Measurements from ENCODE around the gene MPG. TPM values are rescaled to one million over a fixed set of nuclear protein-coding genes. Genes with fewer than 3 reads are reported as not detected.

MPG gene
- total RNA-seq, 1 donor from 2014 or later, result 50.0 TPM

- no peak for TF ChIP-seq CTCF (conservative IDR thresholded peaks at IDR 0.05)
- Mint-ChIP-seq H3K4me1 (peaks cover 32% of the 10 kb centered on the region), H3K36me3 (ENCODE audit: low read depth) (peaks cover 23% of the 10 kb centered on the region), H3K27ac (ENCODE audit: unreplicated experiment) (no peak overlapping the region), H3K27me3 (ENCODE audit: low read depth) (no peaks in the 10 kb centered on the region), H3K4me3 (peak overlapping the region; percentile 97), H3K9me3 (no peaks in the 10 kb centered on the region)
- no peak for DNase-seq (ENCODE audit: low read depth, low spot score)
Observed at GRCh38 chr16:54237-54581, 23.8 kb upstream of the MPG start.

- TF ChIP-seq CTCF (conservative IDR thresholded peaks at IDR 0.05), result no peak
- H3K9me3 Mint-ChIP-seq, result no peaks in the 10 kb centered on the region
- H3K27me3 Mint-ChIP-seq (ENCODE audit: low read depth), result no peaks in the 10 kb centered on the region
- no peak for DNase-seq (ENCODE audit: low read depth, low spot score)
- peaks cover 31% of the 10 kb centered on the region for H3K4me1 Mint-ChIP-seq
- H3K4me3 Mint-ChIP-seq, result peak overlapping the region; percentile 97
- H3K36me3 Mint-ChIP-seq (ENCODE audit: low read depth), result peaks cover 19% of the 10 kb centered on the region
- no peak overlapping the region for H3K27ac Mint-ChIP-seq (ENCODE audit: unreplicated experiment)
Observed at GRCh38 chr16:55571-56136, 22.4 kb upstream of the MPG start.

GRCh38 chr16:56231-56927 is 21.6 kb upstream of the MPG start:
- no peak for DNase-seq (ENCODE audit: low read depth, low spot score)
- Mint-ChIP-seq H3K27ac (ENCODE audit: unreplicated experiment) (no peak overlapping the region), H3K36me3 (ENCODE audit: low read depth) (peaks cover 12% of the 10 kb centered on the region), H3K9me3 (no peaks in the 10 kb centered on the region), H3K4me1 (peaks cover 24% of the 10 kb centered on the region), H3K27me3 (ENCODE audit: low read depth) (no peaks in the 10 kb centered on the region), H3K4me3 (peak overlapping the region; percentile 74)
- TF ChIP-seq CTCF (conservative IDR thresholded peaks at IDR 0.05), result no peak

GRCh38 chr16:57711-58110 is 20.3 kb upstream of the MPG start:
- Mint-ChIP-seq H3K36me3 (ENCODE audit: low read depth) (peaks cover 10% of the 10 kb centered on the region), H3K27me3 (ENCODE audit: low read depth) (no peaks in the 10 kb centered on the region), H3K9me3 (no peaks in the 10 kb centered on the region), H3K4me3 (peak overlapping the region; percentile 31), H3K4me1 (peaks cover 19% of the 10 kb centered on the region), H3K27ac (ENCODE audit: unreplicated experiment) (no peak overlapping the region)
- TF ChIP-seq CTCF (conservative IDR thresholded peaks at IDR 0.05), result no peak
- no peak for DNase-seq (ENCODE audit: low read depth, low spot score)

- TF ChIP-seq CTCF (conservative IDR thresholded peaks at IDR 0.05), result no peak
- no peaks in the 10 kb centered on the region for H3K27me3 Mint-ChIP-seq (ENCODE audit: low read depth)
- no peak overlapping the region for H3K4me3 Mint-ChIP-seq
- H3K36me3 Mint-ChIP-seq (ENCODE audit: low read depth), result peaks cover 7% of the 10 kb centered on the region
- H3K27ac Mint-ChIP-seq (ENCODE audit: unreplicated experiment), result no peak overlapping the region
- H3K9me3 Mint-ChIP-seq, result no peaks in the 10 kb centered on the region
- DNase-seq (ENCODE audit: low read depth, low spot score), result no peak
- peaks cover 10% of the 10 kb centered on the region for H3K4me1 Mint-ChIP-seq
Observed at GRCh38 chr16:58491-59439, 19.3 kb upstream of the MPG start.

Measured in neural crest cell (in vitro differentiated cells).